AG04449 (cell line): ENCODE measurements around the gene ZNF692.

Experiments
- CTCF ChIA-PET: fragments of 350-600 bp; formaldehyde crosslinking; extraction: SDS; loops from one replicate; lab custom pipeline; 2021; ENCODE audit warnings: antibody characterized with exemption; lab: Yijun Ruan, JAX
- POLR2A ChIA-PET: fragments of 400-600, 350-600 bp; formaldehyde crosslinking; extraction: SDS; loops from one replicate; lab custom pipeline; 2020; ENCODE audit warnings: antibody characterized with exemption, inconsistent platforms; lab: Yijun Ruan, JAX
- DNase-seq: peaks from one replicate; pipeline ENCODE4 v3.0.0-alpha.2; 2010; ENCODE audit warnings: low read depth, low spot score
- H3K4me3 ChIP-seq: 2 replicates; pipeline ENCODE4 v1.5.1; 2011; ENCODE audit warnings: low read depth, mild to moderate bottlenecking, control low read depth, low read length
- TF ChIP-seq, protein P1 (sequence below): IDR thresholded peaks from one replicate; pipeline ENCODE4 v1.5.1; 2011; ENCODE audit warnings: mild to moderate bottlenecking, moderate library complexity, low read length, control low read depth, inconsistent platforms; ENCODE audit not compliant: insufficient read depth; ENCODE audit errors: missing control alignments

The ZNF692 gene

DNA sequence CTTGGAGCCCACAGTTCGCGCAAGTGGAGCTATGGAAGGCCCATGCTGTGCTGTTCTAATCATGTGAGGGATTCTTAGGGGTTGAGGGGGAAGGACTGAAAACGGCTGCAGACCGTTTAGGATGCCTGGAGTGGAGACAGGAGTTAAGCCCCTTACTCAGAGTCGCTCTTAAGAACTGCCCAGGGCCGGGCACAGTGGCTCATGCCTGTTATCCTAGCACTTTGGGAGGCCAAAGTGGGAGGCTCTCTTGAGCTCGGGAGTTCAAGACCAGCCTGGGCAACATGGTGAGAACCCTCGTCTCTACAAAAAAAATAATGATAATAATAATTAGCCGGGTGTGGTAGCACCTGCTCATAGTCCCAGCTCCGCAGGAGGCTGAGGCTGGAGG is 19.7 kb downstream of the ZNF692 start:
- ChIA-PET POLR2A (interaction anchor here (0.7 to 3.2 kb wide), 2 partner anchors 20 to 87 kb away, joined by 3 to 27 read pairs; partner anchors contain the start of gene ZNF692), CTCF (interaction anchor here (3.0 to 6.0 kb wide), 2 partner anchors 12 to 20 kb away, joined by 16 to 56 read pairs; partner anchors contain the start of genes SH3BP5L and ZNF692)
- DNase-seq: no peak
- peak overlapping the region; percentile 93 for H3K4me3 ChIP-seq
- TF ChIP-seq, protein P1, sequence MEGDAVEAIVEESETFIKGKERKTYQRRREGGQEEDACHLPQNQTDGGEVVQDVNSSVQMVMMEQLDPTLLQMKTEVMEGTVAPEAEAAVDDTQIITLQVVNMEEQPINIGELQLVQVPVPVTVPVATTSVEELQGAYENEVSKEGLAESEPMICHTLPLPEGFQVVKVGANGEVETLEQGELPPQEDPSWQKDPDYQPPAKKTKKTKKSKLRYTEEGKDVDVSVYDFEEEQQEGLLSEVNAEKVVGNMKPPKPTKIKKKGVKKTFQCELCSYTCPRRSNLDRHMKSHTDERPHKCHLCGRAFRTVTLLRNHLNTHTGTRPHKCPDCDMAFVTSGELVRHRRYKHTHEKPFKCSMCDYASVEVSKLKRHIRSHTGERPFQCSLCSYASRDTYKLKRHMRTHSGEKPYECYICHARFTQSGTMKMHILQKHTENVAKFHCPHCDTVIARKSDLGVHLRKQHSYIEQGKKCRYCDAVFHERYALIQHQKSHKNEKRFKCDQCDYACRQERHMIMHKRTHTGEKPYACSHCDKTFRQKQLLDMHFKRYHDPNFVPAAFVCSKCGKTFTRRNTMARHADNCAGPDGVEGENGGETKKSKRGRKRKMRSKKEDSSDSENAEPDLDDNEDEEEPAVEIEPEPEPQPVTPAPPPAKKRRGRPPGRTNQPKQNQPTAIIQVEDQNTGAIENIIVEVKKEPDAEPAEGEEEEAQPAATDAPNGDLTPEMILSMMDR: no peak

DNA sequence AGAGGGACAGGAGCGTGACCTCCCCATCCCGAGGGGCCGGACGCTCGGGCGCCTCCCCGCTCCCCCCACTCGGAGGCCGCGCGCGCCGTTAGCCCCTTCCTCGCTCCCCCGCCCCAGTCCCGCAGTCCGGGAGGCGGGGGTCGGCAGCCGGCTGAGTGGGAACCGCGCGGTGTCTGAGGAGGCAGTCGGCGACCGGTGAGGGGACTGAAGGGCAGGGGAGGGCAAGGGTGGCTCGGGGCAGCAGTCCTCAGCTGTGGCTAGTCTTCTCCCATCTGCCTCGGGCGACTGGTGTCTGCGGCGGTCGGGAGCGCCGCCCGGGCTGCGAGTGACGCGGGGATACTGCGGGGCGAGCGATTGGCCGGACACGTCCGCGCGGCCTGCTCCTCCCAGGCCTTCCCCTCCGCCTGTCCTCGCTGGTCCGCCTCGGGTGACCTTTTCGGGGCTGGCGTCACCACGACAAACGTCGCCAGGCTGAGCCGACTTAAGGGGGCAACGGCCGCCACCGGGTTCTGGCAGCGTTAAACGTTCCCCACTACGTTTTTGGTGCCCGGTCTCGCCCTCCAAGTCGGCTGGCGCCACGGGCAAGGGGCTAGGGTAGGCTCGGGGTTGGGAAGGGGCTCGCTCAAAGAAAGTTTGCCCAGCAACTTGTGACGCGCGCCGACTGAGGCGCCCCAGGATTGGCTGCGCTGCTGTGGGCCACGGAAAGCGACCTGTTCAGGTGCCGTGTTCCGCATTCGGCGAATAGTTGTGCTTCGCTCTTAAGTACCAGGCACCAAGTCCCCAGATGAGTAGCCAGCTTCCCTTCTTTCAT is 20.3 kb downstream of the ZNF692 start:
- TF ChIP-seq, protein P1: no peak
- H3K4me3 ChIP-seq: peak overlapping the region; percentile 93
- ChIA-PET POLR2A (interaction anchor here (0.6 to 3.2 kb wide), 10 partner anchors 8 to 88 kb away, joined by 3 to 27 read pairs (median 4); partner anchors contain the start of genes SH3BP5L and ZNF692), CTCF (interaction anchor here (1.0 to 6.0 kb wide), 3 partner anchors 11 to 87 kb away, joined by 3 to 56 read pairs (median 16); partner anchors contain the start of genes SH3BP5L and ZNF692)
- no peak for DNase-seq

DNA sequence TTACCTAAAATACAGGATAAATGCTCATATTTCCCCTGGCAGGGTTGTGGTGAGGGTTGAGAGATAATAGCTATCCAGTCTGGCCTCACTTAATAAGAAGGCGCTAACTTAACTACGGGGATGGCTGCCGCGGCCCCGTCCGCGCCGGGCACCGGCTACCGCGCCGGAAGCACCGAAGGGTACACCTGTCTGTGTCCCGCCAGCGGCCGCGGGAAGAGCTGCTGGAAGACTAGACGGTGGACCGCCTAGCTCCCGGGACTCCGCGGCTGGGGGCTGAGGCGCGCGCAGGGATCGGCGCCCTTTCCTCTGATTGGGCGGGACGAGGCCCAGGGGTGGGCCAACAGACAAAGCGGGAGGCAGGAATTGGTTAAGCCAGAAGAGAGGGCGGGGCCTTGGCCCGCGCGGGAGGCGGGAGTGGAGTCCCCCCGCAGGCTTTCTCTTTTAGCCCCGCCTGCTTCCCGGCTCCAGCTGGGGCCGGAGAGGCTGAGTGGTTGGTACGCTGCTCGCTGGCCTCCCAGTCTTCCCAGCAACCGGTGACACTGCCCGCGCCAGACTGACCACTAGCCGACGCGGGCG is 21.0 kb downstream of the ZNF692 start, which contains the start of gene ZNF672:
Gene ZNF672, plus strand, starts transcription at position 444 of the 576 bp plus-strand sequence. CDS start 9,051 bp downstream, outside the sequence.
- peak; percentile 86 for DNase-seq
- TF ChIP-seq, protein P1: no peak
- POLR2A ChIA-PET: interaction anchor here (0.6 to 3.2 kb wide), 9 partner anchors 9 to 65 kb away, joined by 3 to 27 read pairs (median 4); partner anchors contain the start of genes SH3BP5L and ZNF692
- CTCF ChIA-PET: interaction anchor here (1.0 to 6.0 kb wide), 3 partner anchors 11 to 87 kb away, joined by 3 to 56 read pairs (median 16); partner anchors contain the start of genes SH3BP5L and ZNF692
- H3K4me3 ChIP-seq: peak within 1 kb of the TSS; percentile 93

DNA sequence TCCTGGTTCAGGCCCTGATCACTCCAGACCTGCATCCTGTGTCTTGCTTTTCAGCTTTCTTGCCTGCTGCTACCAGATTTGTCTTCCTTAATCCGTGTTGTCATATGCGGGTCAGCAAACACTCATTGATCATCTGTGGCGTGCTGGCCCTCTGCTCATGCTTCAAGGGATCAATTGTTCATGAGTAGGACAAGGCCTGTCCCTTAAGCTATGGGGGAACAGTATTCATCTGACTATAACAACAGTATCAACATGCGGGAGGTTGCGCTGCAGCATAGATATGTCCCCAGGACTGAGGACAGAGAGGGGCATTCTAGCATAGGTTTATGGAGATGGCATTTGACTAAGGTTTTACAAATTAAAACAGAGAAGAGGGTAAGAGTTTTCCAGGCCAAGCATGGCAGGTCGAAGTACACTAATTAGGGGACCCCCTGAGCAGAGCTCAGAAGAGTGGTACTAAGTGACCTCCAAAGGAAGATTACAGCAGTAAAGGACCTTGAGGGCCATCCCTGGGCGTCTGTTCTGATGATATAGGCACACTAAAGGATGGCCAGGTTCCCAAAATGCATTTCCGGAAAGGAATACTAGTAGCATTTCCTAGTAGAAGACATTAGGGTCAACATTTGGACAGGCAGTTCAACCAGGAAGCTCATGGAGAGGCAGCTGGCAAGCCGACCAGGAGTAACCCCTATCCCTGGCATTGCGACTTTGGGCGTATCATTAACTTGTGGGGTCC is 21.7 kb downstream of the ZNF692 start:
- ChIA-PET POLR2A (interaction anchor here (0.6 to 3.2 kb wide), 8 partner anchors 9 to 21 kb away, joined by 3 to 27 read pairs (median 4); partner anchors contain the start of genes SH3BP5L and ZNF692), CTCF (interaction anchor here (1.0 to 6.0 kb wide), 4 partner anchors 10 to 88 kb away, joined by 3 to 56 read pairs (median 10); partner anchors contain the start of genes SH3BP5L and ZNF692)
- DNase-seq: no peak
- peak overlapping the region; percentile 73 for H3K4me3 ChIP-seq
- TF ChIP-seq, protein P1: no peak

DNA sequence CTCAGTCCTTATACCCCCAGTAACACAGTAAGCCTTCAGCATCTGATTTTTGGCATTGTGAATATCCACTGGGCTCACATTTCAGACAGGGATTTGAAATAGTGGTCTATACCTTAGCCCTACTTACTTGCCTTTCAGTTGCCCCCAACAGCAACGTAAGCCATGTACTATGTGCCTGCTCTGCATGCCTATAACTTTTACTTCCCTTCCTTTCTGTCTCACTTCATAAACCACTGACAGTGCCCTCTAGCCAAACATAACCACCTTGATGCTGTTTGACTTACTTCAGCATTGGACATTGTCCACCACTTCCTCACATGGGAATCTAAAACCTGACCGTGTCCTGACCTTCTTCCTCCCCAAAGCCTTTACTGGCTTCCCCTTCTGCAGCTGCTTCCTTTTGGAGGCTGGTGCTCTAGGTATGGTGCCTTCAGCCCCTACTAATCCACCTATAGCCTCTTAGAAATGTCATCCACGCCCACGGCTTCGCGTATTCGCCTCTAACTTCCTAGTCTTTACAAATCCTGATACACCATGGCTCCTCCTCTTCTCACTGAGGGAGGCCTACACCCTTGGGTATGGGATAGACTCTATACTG is 24.4 kb downstream of the ZNF692 start:
- H3K4me3 ChIP-seq: no peak overlapping the region
- ChIA-PET POLR2A (no interaction called here), CTCF (interaction anchor here (1.3 to 6.0 kb wide), 2 partner anchors 7 to 9 kb away, joined by 4 to 56 read pairs; partner anchors contain the start of gene SH3BP5L)
- TF ChIP-seq, protein P1: no peak
- no peak for DNase-seq
